Large intestine (tissue), 3 donors: ENCODE data around the gene TLR6. TPM values are rescaled to one million over a fixed set of nuclear protein-coding genes. Genes with fewer than 3 reads are reported as not detected.
"Not testable (repeated sequence)": the region's sequence is repeated elsewhere in the genome, so short reads cannot be mapped to it uniquely, and the experiment has no call there.

Experiments
- DNase-seq, 2 donors: peaks; one replicate each; pipeline versions ENCODE4 v3.0.0 to v3.0.0-alpha.2; 2013
- H3K27ac ChIP-seq: one replicate; pipeline ENCODE4 v1.5.1; 2013; ENCODE audit warnings: low read length
- H3K27me3 ChIP-seq: 2 replicates; pipeline ENCODE4 v1.6.1; 2013; ENCODE audit warnings: low read length; ENCODE audit not compliant: control insufficient read depth, insufficient read depth
- H3K36me3 ChIP-seq: 2 replicates; pipeline ENCODE4 v1.6.1; 2013; ENCODE audit warnings: low read length; ENCODE audit not compliant: control insufficient read depth, insufficient read depth
- H3K4me1 ChIP-seq: one replicate; pipeline ENCODE4 v1.6.1; 2013; ENCODE audit warnings: low read length; ENCODE audit not compliant: control insufficient read depth, insufficient read depth
- H3K4me3 ChIP-seq: one replicate; pipeline ENCODE4 v1.5.1; 2013; ENCODE audit warnings: low read length
- H3K9me3 ChIP-seq: one replicate; pipeline ENCODE4 v1.6.1; 2013; ENCODE audit warnings: mild to moderate bottlenecking, low read depth, low read length, moderate library complexity; ENCODE audit not compliant: control insufficient read depth
- WGBS: methylation state at CpG from one replicate; pipeline ENCODE4 v1.1.5; 2013; ENCODE audit warnings: low lambda C conversion rate; ENCODE audit not compliant: insufficient coverage; 5-methylcytosine and 5-hydroxymethylcytosine counted together
- polyA plus RNA-seq: library from polyadenylated mRNA; unstranded; fragments of 120-200 nt; gene quantifications from one replicate; pipeline ENCODE4 v1.2.1, GENCODE V29; 2013

TLR6 gene
- polyA plus RNA-seq, 1 donor, result 1.6 TPM

- WGBS, result 100% methylated on average over 2 of the region's 5 CpGs
- DNase-seq, result no peak
- no peak overlapping the region for H3K4me3 ChIP-seq
- no peak overlapping the region for H3K27ac ChIP-seq
- peaks cover 3% of the 10 kb centered on the region for H3K9me3 ChIP-seq
- no peaks in the 10 kb centered on the region for H3K36me3 ChIP-seq
- H3K27me3 ChIP-seq, result no peaks in the 10 kb centered on the region
- no peaks in the 10 kb centered on the region for H3K4me1 ChIP-seq
Measured at GRCh38 chr4:38822748-38823303, 33.8 kb downstream of the TLR6 start.

- Histone ChIP-seq H3K27me3 (no peaks in the 10 kb centered on the region), H3K4me1 (no peaks in the 10 kb centered on the region), H3K4me3 (no peak overlapping the region), H3K36me3 (no peaks in the 10 kb centered on the region), H3K27ac (no peak overlapping the region), H3K9me3 (peaks cover 3% of the 10 kb centered on the region)
- no peak for DNase-seq
- 100% methylated on average over 1 of the region's 3 CpGs for WGBS
Measured at GRCh38 chr4:38821739-38822138, 34.9 kb downstream of the TLR6 start.

GRCh38 chr4:38820329-38821061 lies 36.1 kb downstream of the TLR6 start:
- Histone ChIP-seq H3K27me3 (no peaks in the 10 kb centered on the region), H3K4me1 (no peaks in the 10 kb centered on the region), H3K36me3 (no peaks in the 10 kb centered on the region), H3K27ac (no peak overlapping the region), H3K9me3 (peaks cover 3% of the 10 kb centered on the region), H3K4me3 (no peak overlapping the region)
- DNase-seq, result no peak
- 100% methylated on average over 2 of the region's 4 CpGs for WGBS

- Histone ChIP-seq H3K27me3 (no peaks in the 10 kb centered on the region), H3K4me1 (no peaks in the 10 kb centered on the region), H3K9me3 (peaks cover 5% of the 10 kb centered on the region), H3K36me3 (no peaks in the 10 kb centered on the region), H3K4me3 (no peak overlapping the region), H3K27ac (no peak overlapping the region)
- DNase-seq, result no peak
- WGBS, result 93% methylated on average over 2 of the region's 3 CpGs
Measured at GRCh38 chr4:38819569-38819968, 37.0 kb downstream of the TLR6 start.

- WGBS, result no CpG with 5 or more reads among the region's 5 CpGs
- Histone ChIP-seq H3K9me3 (peaks cover 2% of the 10 kb centered on the region), H3K4me3 (no peak overlapping the region), H3K36me3 (no peaks in the 10 kb centered on the region), H3K4me1 (no peaks in the 10 kb centered on the region), H3K27ac (no peak overlapping the region), H3K27me3 (no peaks in the 10 kb centered on the region)
- no peak for DNase-seq
Measured at GRCh38 chr4:38818441-38818976, 38.1 kb downstream of the TLR6 start.

GRCh38 chr4:38815885-38816782 lies 40.5 kb downstream of the TLR6 start:
- 100% methylated on average over 1 of the region's 3 CpGs for WGBS

GRCh38 chr4:38814386-38814785 lies 42.2 kb downstream of the TLR6 start:
- Histone ChIP-seq H3K36me3 (no peaks in the 10 kb centered on the region), H3K27me3 (no peaks in the 10 kb centered on the region), H3K4me3 (no peak overlapping the region), H3K27ac (no peak overlapping the region), H3K9me3 (peaks cover 2% of the 10 kb centered on the region), H3K4me1 (no peaks in the 10 kb centered on the region)
- no peak for DNase-seq
- WGBS, result 100% methylated on average over 2 of the region's 3 CpGs

More at GRCh38 chr4:38815885-38816782, 40.5 kb downstream of the TLR6 start:
- peak in 1 of 2 donors; percentile 32 for DNase-seq
- no peak overlapping the region for H3K4me3 ChIP-seq
- H3K27ac ChIP-seq, result no peak overlapping the region
- peaks cover 2% of the 10 kb centered on the region for H3K9me3 ChIP-seq
- H3K4me1 ChIP-seq, result no peaks in the 10 kb centered on the region
- H3K27me3 ChIP-seq, result no peaks in the 10 kb centered on the region
- H3K36me3 ChIP-seq, result no peaks in the 10 kb centered on the region

- Histone ChIP-seq H3K4me3 (no peak overlapping the region), H3K27ac (no peak overlapping the region), H3K4me1 (no peaks in the 10 kb centered on the region), H3K36me3 (no peaks in the 10 kb centered on the region), H3K27me3 (no peaks in the 10 kb centered on the region), H3K9me3 (peaks cover 2% of the 10 kb centered on the region)
- DNase-seq, result no peak
- WGBS, result no CpG with 5 or more reads among the region's 6 CpGs
Measured at GRCh38 chr4:38811297-38811696, 45.3 kb downstream of the TLR6 start.

- H3K27ac ChIP-seq, result not testable (repeated sequence)
Measured at GRCh38 chr4:38807462-38807861, 49.2 kb downstream of the TLR6 start.

GRCh38 chr4:38806251-38806650 lies 50.4 kb downstream of the TLR6 start:
- not testable (repeated sequence) for H3K36me3 ChIP-seq, H3K4me1 ChIP-seq, H3K27ac ChIP-seq, DNase-seq, H3K4me3 ChIP-seq, H3K27me3 ChIP-seq, H3K9me3 ChIP-seq
- no CpG with 5 or more reads among the region's 9 CpGs for WGBS

More at GRCh38 chr4:38807462-38807861, 49.2 kb downstream of the TLR6 start:
- no CpG with 5 or more reads among the region's 29 CpGs for WGBS
- not testable (repeated sequence) for H3K36me3 ChIP-seq, H3K9me3 ChIP-seq, H3K27me3 ChIP-seq, H3K4me3 ChIP-seq, DNase-seq, H3K4me1 ChIP-seq
